Measurements from ENCODE around the gene PKP3.
A peak's percentile ranks its signal among the peaks of the same experiment; 100 is the strongest.
"Not testable (repeated sequence)": the region's sequence is repeated elsewhere in the genome, so short reads cannot be mapped to it uniquely, and the experiment has no call there.

The PKP3 gene, protein sequence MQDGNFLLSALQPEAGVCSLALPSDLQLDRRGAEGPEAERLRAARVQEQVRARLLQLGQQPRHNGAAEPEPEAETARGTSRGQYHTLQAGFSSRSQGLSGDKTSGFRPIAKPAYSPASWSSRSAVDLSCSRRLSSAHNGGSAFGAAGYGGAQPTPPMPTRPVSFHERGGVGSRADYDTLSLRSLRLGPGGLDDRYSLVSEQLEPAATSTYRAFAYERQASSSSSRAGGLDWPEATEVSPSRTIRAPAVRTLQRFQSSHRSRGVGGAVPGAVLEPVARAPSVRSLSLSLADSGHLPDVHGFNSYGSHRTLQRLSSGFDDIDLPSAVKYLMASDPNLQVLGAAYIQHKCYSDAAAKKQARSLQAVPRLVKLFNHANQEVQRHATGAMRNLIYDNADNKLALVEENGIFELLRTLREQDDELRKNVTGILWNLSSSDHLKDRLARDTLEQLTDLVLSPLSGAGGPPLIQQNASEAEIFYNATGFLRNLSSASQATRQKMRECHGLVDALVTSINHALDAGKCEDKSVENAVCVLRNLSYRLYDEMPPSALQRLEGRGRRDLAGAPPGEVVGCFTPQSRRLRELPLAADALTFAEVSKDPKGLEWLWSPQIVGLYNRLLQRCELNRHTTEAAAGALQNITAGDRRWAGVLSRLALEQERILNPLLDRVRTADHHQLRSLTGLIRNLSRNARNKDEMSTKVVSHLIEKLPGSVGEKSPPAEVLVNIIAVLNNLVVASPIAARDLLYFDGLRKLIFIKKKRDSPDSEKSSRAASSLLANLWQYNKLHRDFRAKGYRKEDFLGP

DNA sequence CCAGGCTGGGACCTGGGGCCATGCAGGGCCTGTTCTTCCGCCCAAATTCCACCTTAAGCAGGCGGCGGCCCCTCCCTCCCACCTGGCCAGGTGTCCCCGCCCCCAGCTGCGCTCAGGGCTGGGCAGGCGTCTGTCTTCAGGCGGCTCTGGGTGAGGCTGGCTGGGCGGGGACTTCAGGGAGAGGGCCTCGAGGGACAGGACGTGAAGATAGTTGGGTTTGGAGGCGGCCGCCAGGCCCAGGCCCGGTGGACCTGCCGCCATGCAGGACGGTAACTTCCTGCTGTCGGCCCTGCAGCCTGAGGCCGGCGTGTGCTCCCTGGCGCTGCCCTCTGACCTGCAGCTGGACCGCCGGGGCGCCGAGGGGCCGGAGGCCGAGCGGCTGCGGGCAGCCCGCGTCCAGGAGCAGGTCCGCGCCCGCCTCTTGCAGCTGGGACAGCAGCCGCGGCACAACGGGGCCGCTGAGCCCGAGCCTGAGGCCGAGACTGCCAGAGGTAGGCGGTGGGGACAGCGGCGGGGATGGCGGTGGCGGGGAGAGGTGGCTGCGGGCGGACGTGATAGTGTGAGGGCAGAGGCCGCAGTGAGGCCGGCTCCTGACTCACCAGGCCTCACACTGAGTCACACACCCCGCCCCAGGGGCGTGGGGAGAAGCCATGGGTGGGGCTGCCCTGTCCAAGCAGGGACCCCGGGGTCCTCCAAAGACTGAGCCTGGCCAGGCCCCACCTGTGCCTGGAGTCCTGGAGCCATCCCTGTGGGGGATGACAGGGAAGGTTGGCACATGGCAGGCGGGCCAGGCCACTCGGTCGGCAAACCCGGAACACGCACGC is at the start of gene PKP3:
PKP3 (plus strand) TSS at position 176 of the 824 bp plus-strand sequence; CDS start at position 260, 84 bp downstream.
- TF ChIP-seq, protein P1, sequence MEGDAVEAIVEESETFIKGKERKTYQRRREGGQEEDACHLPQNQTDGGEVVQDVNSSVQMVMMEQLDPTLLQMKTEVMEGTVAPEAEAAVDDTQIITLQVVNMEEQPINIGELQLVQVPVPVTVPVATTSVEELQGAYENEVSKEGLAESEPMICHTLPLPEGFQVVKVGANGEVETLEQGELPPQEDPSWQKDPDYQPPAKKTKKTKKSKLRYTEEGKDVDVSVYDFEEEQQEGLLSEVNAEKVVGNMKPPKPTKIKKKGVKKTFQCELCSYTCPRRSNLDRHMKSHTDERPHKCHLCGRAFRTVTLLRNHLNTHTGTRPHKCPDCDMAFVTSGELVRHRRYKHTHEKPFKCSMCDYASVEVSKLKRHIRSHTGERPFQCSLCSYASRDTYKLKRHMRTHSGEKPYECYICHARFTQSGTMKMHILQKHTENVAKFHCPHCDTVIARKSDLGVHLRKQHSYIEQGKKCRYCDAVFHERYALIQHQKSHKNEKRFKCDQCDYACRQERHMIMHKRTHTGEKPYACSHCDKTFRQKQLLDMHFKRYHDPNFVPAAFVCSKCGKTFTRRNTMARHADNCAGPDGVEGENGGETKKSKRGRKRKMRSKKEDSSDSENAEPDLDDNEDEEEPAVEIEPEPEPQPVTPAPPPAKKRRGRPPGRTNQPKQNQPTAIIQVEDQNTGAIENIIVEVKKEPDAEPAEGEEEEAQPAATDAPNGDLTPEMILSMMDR (conservative IDR thresholded peaks at IDR 0.05) = no peak
- H3K27ac ChIP-seq = peak within 1 kb of the TSS; percentile 94

DNA sequence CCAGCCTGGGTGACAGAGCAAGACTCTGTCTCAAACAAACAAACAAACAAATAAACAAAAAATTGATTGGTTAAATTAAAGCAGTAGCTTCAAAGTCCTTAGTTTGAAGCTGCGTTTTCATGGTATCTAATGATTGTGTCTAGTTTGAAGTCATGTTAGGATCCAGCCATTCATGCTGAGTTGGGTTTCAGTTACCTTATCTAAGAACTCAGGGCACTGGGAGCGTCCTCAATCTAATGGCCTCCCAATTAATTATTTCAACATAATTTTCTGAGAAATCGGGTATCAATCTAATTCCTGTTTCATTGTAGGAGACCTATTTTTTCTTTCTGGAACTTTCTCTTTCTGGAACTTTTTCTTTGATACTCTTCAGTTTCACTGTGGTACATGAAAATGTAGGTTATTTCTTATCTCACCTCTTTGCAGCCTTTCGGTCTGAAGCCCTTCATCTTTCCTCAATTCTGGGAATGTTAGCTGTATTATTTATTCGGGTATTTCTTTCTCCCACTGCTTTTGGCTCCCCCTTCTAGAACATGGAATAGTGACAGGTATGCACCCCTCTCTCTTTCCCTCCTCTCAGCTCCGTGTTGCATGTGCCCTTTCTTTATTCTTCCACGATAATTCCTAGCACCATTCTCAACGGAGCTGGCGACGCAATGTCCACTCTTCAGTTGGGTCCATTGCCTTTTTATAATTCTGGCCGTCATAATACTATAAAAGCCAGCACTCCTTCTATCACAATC is 49.0 kb upstream of the PKP3 start:
- TF ChIP-seq, protein P1 (conservative IDR thresholded peaks at IDR 0.05) = no peak
- no peak overlapping the region for H3K27ac ChIP-seq

DNA sequence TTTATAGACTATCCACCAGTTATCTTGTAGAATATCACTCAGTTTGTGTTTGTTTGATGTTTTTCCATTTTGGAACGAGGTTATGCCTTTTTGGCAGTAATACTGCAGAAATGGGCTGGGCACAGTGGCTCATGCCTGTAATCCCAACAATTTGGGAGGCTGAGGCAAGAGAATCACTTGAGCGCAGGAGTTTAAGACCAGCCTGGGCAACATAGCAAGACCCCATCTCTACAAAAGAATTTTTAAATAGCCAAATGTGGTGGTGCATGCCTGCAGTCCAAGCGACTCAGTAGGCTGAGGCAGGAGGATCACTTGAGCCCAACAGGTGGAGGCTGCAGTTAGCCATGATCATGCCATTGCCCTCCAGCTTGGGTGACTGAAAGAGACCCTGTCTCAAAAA is 47.5 kb upstream of the PKP3 start:
- no peak overlapping the region for H3K27ac ChIP-seq
- TF ChIP-seq, protein P1 (conservative IDR thresholded peaks at IDR 0.05) = no peak

DNA sequence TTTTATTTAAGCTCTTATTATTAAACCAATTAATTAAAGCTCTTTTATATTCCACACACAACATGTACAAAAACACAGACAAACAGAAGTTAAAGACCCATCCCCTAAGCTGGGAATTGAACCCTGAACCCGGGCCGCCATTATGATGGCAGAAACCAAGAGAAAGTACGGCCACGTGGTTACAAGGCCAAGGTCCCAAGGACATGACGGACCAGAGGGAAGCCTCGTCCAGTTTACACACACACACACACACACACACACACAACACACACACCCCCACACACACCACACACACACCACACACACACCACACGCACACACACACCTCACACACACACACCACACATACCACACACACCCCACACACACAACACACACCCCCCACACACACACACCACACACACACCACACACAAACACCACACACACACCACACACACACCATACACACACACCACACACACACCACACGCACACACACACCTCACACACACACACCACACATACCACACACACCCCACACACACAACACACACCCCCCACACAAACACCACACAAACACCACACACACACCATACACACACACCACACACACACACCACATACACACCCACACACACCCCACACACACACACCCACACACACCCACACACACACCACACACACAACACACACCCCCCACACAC is 44.6 kb upstream of the PKP3 start:
- not testable (repeated sequence) for H3K27ac ChIP-seq

DNA sequence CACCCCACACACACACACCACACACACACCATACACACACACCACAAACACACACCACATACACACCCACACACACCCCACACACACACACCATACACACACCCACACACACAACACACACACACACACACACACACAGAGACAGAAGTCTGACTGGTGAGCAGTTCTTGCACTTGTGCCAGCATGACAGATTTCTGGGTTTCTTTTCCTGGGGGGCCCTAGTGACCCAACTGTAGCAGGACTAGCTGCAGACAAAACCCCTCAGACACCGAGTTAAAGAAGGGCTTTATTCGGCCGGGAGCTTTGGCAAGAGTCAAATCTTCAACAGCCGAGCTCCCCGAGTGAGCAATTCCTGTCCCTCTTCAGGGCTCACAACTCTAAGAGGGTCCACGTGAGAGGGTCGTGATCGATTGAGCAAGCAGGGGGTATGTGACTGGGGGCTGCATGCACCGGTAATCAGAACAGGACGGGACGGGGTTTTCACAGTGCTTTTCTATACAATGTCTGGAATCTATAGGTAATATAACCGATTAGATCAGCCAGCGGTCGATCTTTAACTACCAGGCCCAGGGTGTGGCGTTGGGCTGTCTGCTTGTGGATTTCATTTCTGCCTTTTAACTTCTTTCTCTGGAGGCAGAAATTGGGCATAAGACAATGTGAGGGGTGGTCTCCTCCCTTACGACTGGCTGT is 43.8 kb upstream of the PKP3 start:
- H3K27ac ChIP-seq = not testable (repeated sequence)

DNA sequence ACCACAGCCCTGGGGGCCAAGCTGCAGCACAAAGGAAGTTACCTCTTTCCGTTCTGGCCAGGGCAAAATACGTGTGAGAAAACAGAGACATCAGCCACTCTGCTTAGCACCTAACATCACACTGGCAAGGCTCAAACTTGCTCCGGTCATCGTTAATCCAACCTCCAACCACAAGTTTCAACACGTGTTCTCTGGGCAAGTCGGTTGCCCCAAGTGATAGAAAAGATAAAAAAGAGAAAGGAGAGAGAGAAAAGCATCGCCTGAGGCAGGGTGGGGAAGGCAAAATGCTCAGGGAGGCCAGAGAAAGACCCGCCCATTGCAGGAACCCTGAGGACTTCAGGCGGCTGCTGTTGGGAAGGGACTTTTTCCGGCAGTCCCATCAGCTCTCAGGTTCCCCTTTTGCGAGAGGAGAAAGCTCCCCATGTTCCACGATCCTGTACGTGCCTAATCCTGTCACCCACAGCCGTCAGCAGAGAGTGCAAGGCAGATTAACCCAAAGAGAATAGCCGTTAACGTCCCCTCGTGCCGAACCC is 43.2 kb upstream of the PKP3 start:
- no peak overlapping the region for H3K27ac ChIP-seq

DNA sequence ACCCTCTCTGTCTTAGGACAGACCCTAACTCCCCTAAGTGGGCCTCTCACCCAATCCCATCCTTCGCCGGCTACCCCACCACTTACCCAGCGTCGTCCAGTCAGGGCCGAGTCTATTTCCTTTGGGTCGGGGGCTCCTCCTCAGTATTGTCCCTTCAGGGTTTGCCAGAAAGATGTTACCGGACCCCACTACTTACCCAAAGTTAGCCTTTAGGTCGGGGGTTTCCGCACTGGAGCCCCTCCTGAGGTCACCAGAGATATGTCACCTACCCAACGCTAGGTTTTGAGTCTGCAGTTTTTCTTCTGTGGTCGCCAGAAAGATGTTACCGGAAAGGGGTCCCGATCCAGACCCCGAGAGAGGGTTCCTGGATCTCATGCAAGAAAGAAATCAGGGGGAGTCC is 42.6 kb upstream of the PKP3 start:
- H3K27ac ChIP-seq = no peak overlapping the region
- TF ChIP-seq, protein P1 (conservative IDR thresholded peaks at IDR 0.05) = no peak

More for the DNA sequence above, 43.2 kb upstream of the PKP3 start:
- TF ChIP-seq, protein P1 (conservative IDR thresholded peaks at IDR 0.05) = no peak

All from VCaP (cell line).